NCI-H2081 (cell line): ENCODE measurements around the gene PTGES2.

Experiments
- DNase-seq, 2 experiments: peaks; one replicate each; lab custom pipeline; 2025; lab: John Stamatoyannopoulos, UW

The PTGES2 gene

DNA sequence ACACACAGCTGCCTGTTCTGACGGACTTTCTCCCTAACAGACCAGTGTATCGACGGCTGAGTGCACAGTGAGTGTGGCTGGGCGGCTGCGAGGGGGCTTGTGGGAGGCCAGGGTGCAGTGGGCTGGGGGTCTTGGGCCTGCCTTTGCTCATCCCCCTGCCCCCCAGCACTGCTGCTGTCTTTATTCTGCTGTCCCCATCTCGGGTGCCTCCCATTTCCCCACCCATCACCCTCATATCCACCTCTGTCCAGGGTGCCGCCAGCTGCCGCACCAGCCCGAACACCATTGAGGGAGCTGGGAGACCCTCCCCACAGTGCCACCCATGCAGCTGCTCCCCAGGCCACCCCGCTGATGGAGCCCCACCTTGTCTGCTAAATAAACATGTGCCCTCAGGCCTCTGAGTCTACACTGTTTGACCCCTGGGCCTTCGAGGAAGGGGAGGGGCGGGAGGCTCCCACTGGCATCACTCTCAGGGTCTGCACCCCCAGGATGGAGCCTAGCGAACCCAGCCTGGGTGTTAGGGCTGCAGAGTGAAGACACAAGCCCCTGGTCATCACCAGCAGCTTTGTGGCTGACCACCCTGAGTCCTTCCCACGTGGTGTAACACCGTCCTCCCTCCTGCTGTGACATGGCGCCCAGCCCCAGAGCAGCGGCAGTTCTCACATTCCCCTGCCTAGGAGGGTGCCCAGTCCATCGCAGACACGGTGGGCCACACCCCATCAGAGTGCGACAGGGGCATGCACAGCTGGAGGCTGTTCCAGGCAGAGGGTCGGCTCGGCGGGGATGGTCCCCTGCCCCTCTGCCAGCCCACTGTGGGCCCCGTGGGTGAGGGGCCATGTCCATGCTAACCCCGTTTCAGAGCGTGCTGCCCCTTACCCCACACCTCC, 25.8 kb upstream of the PTGES2 start:
- DNase-seq, result no peak

DNA sequence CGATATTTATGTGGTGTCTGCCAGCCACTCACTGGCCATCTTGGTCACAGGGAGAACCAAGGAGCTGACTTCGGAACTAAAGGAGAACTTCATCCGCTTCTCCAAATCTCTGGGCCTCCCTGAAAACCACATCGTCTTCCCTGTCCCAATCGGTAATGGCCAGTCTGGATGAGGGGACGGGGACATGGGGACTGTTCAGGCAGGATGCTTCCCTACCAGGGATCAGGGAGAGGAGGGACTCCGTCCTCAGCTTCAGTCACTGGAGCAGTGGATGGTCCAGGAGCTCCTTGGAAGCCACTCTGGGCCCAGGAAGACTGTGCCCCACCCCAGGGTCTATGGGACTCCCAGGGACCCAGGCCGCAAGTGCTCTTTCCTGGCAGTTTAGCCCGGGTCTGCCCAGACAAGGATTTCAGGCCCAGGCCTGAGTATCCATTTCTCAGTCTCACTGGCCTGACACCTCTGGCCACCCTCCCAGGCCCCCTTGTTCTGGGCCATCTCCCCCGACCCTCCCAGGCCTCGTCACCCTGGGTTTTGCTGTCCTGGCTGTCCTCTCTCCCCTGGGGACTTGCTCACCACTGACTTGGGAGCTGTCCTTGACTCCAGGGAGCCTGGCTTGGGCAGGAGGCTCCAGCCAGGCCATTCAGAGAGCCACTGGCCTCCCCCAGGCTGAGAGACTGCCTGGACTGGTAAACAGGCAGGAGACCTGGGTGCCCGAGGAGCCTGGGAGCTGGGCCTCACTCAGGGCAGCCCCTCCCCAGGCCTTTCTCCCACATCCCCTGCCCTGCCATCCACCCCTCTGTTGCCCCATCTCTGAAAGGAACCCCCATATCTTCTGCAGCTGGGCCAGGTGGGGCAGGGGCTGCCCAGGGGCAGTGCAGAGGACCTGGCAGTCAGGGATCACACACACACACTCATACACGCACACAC, 24.9 kb upstream of the PTGES2 start:
- DNase-seq, result no peak

DNA sequence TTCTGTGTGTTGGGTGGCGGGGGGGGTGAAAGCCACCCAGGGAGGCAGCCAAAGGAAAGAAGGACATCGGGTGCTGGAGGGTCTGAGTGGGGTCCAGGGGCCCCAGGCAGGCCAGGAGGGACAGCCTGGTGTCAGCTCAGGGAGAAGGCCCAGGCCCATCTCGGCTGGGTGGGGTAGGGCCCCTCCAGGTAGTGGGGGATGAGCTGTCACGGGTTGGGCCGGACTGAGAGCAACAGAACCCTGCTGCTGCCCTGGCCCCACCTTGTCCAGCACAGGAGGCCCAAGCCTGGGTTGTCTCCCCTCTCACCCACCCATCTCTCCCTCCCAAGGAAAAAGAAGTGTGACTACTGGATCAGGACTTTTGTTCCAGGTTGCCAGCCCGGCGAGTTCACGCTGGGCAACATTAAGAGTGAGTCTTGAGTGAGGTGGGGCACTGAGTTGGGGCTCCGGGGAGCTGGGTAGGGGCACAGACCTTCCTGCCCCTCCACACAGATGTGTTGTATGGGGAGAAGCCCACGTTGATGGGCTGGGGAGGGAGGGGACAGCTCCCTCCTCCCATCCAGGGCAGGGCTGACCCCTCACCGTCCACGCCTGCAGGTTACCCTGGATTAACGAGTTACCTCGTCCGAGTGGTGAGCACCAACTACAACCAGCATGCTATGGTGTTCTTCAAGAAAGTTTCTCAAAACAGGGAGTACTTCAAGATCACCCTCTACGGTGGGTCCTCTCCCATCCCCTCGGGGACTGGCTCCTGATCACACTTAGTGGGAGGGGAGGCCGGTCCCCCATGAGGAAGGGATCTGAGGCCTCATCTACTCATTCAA, 24.0 kb upstream of the PTGES2 start:
- no peak for DNase-seq

DNA sequence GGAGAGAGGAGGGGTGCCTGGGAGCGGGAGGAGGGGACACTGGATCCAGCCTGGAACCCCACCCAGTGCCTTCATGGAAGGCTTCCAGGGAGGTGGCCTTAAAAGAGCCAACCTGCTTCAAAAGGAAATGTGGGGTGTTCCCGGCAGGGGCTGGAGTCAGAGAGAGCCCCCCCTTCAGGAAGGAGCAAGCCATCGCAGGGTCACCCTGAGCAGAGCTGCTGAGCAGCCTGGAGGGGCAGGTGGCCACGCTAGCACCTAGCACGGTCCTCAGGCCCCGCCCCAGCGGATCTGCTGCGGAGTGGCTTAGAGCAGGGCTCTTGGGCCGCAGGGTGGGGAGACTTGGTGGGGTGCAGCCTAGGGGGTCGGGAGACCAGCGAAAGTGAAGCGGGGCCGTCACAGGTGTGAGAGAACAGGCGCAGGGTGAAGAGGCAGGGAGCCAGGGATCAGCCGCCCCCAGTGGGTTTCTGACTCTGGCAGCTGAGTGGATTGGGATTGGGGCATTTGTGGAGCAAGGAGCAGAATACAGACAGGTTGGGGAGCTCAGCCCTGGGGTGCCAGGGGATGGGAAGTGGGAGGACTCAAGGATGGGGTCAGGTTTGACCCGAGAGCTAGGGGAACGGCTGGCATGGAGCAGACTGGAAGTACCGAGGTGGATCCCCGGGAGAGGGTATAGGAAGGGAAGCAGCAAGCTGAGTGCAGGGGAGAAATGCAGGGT, 23.2 kb upstream of the PTGES2 start:
- no peak for DNase-seq

DNA sequence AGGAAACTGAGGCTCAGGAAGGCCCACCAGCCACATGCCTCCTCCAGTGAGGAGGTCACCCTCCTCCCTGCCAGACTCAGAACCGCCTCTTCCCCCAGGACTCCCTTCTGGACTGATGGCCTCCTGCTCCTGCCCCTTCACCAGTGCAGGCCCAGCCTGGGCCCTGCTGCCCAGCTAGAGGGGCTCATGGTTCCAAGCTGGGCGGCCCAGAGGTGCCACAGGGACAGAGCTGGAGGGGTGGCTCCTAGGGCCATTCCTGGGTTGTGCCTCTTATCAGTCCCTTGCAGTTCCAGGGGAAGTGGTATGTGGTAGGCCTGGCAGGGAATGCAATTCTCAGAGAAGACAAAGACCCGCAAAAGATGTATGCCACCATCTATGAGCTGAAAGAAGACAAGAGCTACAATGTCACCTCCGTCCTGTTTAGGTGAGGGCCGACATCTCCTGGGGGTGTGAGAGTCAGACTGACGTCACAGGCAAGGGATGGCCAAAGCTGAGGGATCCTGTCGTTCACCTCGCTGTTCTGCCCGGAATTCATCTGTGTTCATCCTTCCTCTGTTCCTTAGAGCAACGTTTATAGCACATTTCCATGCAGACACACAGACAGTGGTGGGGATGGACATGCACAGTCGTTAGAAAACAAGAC, 22.5 kb upstream of the PTGES2 start:
- DNase-seq, result no peak

DNA sequence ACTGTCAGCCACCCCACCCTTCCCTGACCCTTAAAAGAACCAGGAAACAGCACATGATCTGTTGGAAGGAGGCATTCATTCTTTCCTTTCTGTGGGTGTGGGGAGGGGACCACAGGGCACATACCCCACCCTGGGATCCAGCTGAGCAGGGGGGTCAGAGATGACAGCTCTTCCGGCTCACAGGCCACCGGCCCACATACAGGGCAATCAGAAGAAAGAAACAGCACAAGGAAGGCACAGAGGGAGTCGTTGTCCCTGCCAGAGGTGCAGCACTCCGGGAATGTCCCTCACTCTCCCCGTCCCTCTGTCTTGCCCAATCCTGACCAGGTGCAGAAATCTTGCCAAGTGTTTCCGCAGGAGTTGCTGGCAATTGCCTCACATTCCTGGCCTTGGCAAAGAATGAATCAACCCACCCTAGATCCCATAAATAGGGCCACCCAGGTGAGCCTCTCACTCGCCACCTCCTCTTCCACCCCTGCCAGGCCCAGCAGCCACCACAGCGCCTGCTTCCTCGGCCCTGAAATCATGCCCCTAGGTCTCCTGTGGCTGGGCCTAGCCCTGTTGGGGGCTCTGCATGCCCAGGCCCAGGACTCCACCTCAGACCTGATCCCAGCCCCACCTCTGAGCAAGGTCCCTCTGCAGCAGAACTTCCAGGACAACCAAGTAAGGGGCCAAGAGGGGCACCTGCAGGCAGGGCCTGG, 21.6 kb upstream of the PTGES2 start, which contains the start of gene LCN2:
TSS of gene LCN2 (plus strand) at position 453 of the 701 bp plus-strand sequence. CDS start at position 526, 73 bp downstream.
- DNase-seq, result no peak

DNA sequence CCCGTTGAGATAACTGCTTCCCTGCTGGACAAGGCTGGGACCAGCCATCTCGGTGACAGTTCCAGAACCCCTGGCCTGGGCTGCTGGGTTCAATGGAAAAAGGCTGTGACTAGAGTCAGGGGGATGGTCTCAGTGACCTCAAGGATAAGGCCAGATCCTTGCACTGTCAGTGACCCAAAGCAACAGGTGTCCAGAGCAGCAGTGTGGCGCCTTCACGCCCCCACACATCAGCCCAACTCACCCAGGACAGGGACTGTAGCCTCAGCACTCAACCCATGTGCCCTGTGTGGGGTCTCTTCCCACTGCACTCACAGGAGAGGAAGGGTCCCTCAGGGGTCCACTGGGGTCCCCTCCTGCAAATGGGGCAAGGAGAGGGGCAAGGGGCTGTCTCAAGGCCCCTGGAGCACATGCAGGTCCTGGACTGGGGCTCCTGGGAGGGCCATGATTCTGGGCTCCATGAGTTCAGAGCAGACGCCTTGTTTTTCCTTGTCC, 21.0 kb upstream of the PTGES2 start:
- DNase-seq, result no peak

DNA sequence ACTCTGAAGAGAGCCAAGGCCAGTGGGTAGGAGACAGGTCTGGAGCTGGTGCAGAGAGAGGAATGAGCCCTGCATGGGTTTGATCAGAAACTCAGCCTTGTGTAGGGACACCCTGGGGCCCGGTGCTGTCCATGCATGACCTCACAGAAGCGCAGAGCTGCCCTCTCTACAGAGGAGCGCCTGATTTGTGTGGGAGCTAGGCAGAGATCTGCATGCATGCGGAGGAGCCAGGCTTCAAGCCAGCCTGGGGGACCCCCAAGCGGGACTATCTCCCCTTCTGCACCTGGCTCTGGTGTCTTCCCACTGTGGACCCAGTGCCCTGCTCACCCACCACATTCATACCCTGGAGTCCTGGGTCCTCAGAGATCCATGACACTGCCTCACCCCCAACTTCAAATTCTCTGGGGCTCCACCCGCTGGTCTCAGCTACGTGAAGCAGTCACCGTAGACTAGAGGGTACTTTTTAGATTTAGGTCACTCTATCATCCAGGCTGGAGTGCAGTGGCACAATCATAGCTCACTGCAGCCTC, 19.1 kb upstream of the PTGES2 start:
- DNase-seq, result no peak

DNA sequence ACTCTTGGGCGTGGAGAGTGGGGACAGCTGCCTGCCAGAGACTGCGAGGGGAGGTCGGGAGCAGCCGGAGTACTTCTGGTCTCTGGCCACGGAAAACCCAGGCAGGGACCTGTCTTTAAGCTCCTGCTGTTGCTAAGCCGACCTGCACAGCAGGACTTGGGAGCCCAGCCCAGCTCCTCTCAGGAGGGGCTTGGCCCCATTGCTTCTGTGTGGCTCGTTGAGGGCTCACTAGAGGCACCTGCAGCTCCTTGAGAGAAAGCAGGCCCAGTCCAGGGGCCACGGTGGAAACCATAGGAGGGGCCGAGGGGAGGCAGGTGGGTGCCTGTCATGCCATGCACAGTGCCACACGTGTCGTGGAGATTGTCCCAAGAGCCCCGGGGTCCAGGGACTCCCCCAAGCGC, 18.4 kb upstream of the PTGES2 start:
- DNase-seq, result no peak

DNA sequence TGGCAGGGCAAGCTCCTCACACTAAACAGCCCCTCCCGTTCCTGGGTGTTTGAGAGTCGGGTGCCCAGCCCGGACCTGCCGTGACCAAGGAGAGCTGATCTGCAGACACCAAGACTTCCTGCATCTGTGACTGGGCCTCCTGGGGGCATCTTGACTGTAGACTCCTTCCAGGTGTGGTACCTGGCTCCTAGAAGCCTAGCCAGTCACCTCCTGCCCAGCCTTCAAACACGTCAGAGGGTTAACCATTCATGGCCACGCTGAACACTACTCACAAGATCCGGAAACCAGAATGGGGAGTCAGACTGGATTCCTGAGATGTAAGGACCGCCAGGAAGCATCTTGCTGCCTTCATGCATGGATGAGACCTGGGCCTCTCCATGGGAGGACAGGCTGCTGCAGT, 18.0 kb upstream of the PTGES2 start:
- DNase-seq, result no peak

DNA sequence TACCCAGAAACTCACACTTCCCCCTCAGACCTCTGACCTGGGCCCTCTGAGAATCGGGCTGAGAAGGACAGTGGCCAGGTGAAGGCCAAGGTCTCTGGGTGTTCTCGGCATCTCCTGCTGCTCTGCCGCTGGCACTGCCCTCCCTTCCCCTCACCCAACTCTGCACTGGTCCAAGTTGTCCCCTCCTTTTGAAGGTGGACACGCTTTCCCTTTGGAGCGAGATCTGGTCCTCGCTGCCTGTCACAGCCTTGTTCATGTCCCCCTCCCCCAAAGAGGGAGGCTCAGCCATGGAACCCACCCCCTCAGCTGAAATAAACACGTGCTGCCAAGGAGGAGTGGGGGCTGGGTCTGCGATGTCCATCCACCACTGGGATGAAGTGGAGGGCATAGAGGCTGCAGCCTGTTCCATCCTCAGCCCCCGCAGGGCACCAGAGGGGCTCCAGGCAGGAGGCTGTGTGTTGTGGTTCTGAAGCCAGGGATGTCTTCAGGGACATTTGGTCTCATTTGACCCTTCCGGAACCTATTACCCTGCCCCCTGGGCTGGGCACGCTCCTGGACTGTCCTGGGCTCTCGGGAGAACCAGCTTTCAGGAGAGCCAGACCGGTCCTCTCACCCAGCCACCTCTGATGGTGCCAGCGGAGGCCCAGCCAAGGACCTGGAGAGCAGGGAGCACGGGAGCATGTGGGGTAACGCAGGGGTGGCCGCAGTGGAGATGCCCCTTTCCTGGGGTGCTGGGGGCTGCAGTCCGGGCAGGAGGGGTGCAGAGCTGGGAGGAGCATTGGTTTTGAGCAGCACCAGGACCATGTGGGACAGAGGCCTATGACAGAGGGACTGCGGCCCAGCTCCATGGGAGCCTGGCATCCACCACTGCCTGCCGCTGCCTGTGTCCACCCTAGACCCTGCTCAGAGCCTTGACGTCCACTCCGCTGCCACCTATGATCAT, 17.0 kb upstream of the PTGES2 start:
- DNase-seq, result no peak

DNA sequence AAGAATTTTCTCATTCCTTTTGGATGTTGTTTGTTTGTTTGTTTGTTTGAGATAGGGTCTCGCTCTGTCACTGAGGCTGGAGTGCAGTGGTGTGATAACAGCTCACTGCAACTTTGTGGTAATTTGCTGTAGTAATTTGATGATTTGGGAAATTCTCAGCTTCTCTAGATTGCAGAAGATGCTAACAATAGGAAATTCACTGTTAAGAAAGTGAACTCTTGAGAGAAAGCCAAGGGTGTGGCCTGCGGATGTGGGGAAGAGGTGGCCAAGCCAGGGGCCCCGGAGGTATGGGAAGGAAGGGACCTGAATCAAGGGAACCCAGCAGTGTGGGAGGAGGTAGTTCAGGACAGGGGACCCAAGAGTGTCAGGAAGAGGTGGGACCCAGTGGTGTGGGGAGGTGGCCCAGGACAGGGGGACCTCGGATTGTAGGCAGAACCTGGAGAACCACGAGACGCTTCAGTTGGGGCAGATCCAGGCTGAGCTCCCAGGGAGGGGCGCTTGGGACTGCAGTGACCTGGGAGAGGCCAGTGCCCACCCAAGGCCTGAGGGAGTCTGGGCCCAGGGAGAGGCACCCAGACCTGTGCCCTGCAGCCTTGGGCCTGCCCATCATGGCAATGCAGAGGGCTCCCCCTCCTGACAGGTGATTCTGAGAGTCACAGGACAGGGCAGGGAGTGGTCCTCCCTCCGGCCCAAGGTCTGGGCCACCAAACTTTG, 16.2 kb upstream of the PTGES2 start:
- no peak for DNase-seq

DNA sequence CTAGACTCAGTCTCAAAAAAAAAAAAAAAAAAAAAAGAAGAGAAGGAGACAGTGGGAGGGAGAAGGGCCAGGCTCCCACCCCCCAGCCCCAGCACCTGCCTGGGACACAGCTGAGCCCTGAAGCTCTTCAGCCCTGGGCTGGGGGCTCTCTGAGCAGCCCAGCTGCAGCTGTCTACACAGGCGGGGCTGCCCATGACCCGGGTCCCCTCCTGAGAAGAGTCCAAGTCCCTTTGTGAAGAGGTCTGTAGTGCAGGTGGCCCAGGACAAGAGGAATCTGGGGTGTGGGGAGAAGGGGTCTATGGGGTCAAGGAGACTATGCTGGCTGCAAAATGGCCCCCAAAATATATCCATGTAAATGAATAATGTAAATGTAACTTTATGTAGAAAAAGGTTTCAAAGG, 15.1 kb upstream of the PTGES2 start:
- DNase-seq, result no peak

DNA sequence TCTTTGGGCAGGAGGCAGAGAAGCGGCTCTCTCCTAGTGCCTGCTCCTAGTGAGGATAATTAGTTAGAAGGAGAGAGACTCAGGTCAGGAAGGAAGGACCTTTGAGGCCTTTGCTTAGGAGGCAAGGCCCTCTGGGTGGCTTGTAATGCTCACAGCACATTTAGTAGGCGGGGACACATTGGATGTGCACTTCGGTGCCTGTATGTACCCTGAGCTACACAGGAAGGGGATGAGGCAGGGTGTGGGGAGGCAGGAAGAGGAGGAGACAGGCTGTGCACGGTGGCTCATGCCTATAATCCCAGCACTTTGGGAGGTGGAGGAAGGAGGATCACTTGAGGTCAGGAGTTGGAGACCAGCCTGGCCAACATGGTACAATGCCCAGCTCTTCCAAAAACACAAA, 14.5 kb upstream of the PTGES2 start:
- no peak for DNase-seq

DNA sequence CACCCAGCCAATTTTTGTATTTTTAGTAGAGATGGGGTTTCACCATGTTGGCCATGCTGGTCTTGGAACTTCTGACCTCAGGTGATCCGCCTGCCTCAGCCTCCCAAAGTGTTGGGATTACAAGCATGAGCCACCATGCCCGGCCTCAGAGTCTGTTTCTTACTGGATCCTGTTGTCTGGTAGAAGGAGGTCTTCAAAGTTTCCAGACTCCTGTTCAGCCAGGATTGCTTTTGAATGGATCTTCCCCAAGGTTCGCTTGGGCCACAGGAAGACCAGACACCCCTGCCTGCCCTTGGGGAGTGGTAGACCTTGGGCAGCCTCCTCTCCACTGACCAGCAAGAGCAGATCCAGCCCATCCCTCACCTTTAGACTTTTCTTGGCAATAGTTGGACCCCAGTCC, 14.1 kb upstream of the PTGES2 start:
- no peak for DNase-seq

DNA sequence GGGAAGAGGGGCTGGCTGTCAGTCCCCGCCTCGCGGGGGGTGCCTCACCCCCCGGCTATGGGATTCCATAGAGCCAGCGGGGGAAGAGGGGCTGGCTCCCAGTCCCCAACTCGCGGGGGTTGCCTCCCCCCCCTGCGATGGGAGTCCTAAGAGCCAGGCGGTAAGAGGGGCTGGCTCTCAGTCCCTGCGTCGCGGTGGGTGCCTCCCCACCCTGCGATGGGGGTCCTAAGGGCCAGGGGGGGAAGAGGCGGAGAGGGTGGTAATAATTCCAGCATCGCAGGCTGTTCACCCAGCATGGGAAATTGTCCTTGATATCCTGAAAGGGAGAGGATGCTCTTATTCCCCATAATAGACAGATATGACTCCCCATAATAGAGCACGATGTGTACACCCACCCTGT, 12.1 kb upstream of the PTGES2 start:
- DNase-seq, result no peak

DNA sequence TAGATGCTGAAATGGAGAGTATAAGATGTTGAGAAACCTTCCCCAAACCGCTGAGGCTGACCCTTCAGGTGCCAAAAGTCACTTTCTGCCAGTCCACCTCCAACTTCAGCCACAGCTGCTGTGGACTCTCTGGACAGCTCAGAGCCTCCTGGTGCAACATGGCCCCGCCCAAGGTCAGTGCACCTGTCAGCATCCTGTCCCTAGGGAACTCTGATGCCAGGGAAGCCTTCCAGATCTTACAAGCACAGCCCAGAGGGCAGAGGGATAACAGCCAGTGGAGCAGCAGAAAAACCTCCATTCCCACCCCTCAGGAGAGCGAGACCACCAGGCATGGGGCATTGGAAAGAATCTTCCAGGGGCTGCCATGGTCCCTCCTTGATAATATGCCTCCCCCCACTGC, 10.5 kb upstream of the PTGES2 start:
- DNase-seq, result no peak
